Neural progenitor cell (in vitro differentiated cells): Measurements from ENCODE around the gene GALNT2. TPM values are rescaled to one million over a fixed set of nuclear protein-coding genes. Genes with fewer than 3 reads are reported as not detected.

Experiments
- DNase-seq: peaks from one replicate; pipeline ENCODE4 v3.0.0-alpha.2; 2016; ENCODE audit warnings: low spot score
- H2AFZ ChIP-seq: fragments of 200-600 bp; sonication (generic); replicated peaks from 2 replicates; pipeline ENCODE4 v1.6.1; 2016; ENCODE audit warnings: antibody characterized with exemption
- H3F3A ChIP-seq: fragments of 200-600 bp; sonication (generic); 2 replicates; pipeline ENCODE4 v1.6.1; 2016; ENCODE audit warnings: antibody characterized with exemption, low read depth
- H3K27ac ChIP-seq: fragments of 200-600 bp; sonication (generic); 2 replicates; pipeline ENCODE4 v1.5.1; 2016; ENCODE audit warnings: mild to moderate bottlenecking
- H3K27me3 ChIP-seq: fragments of 200-600 bp; sonication (generic); 2 replicates; pipeline ENCODE4 v1.6.1; 2016; ENCODE audit warnings: mild to moderate bottlenecking, moderate library complexity
- H3K36me3 ChIP-seq: fragments of 200-600 bp; sonication (generic); 2 replicates; pipeline ENCODE4 v1.5.1; 2016
- H3K4me1 ChIP-seq: fragments of 200-600 bp; sonication (generic); 2 replicates; pipeline ENCODE4 v1.6.1; 2016; ENCODE audit warnings: mixed run types
- H3K4me2 ChIP-seq: fragments of 200-600 bp; sonication (generic); 2 replicates; pipeline ENCODE4 v1.6.1; 2016
- H3K4me3 ChIP-seq: fragments of 200-600 bp; sonication (generic); 2 replicates; pipeline ENCODE4 v1.5.1; 2016
- H3K79me2 ChIP-seq: fragments of 200-600 bp; sonication (generic); 2 replicates; pipeline ENCODE4 v1.6.1; 2016; ENCODE audit warnings: low read depth
- H3K9ac ChIP-seq: fragments of 200-600 bp; sonication (generic); 2 replicates; pipeline ENCODE4 v1.6.1; 2016
- H3K9me3 ChIP-seq: fragments of 200-600 bp; sonication (generic); 2 replicates; pipeline ENCODE4 v1.5.1; 2016; ENCODE audit warnings: low read depth
- H4K20me1 ChIP-seq: fragments of 200-600 bp; sonication (generic); 2 replicates; pipeline ENCODE4 v1.6.1; 2016; ENCODE audit warnings: low read depth
- H3K27ac Mint-ChIP-seq: 3 replicates; pipeline ENCODE4 v1.8.0; 2021; ENCODE audit warnings: mixed read lengths
- H3K27me3 Mint-ChIP-seq: 2 replicates; pipeline ENCODE4 v1.8.0; 2022; ENCODE audit warnings: low read depth, mild to moderate bottlenecking, inconsistent platforms, moderate library complexity, mixed read lengths; ENCODE audit not compliant: insufficient read depth
- H3K36me3 Mint-ChIP-seq: 3 replicates; pipeline ENCODE4 v1.8.0; 2021; ENCODE audit warnings: mixed read lengths
- H3K4me1 Mint-ChIP-seq: 3 replicates; pipeline ENCODE4 v1.8.0; 2021; ENCODE audit warnings: mixed read lengths
- H3K4me3 Mint-ChIP-seq: 3 replicates; pipeline ENCODE4 v1.8.0; 2021; ENCODE audit warnings: mild to moderate bottlenecking, moderate library complexity, mixed read lengths
- H3K9me3 Mint-ChIP-seq: 3 replicates; pipeline ENCODE4 v1.8.0; 2020; ENCODE audit warnings: mixed read lengths
- CTCF ChIP-seq: fragments of 200-600 bp; sonication (generic); IDR thresholded peaks from 2 replicates; pipeline ENCODE4 v1.5.1; 2017; ENCODE audit warnings: antibody characterized with exemption, mild to moderate bottlenecking
- EZH2 ChIP-seq: fragments of 200-600 bp; sonication (generic); IDR thresholded peaks from 2 replicates; pipeline ENCODE4 v1.6.1; 2017; ENCODE audit warnings: antibody characterized with exemption, mild to moderate bottlenecking, moderate library complexity
- EZH2phosphoT487 ChIP-seq: fragments of 200-600 bp; sonication (generic); IDR thresholded peaks from 2 replicates; pipeline ENCODE4 v1.6.1; 2017; ENCODE audit warnings: antibody characterized with exemption
- total RNA-seq: library from RNA; depleted of rRNA; stranded (reverse); fragments of >200 nt; gene quantifications from 2 replicates; pipeline ENCODE4 v1.2.3, GENCODE V29; 2015; ENCODE audit warnings: low replicate concordance

GALNT2 gene
- total RNA-seq, 1 donor from 2014 or later = 37.6 TPM

- Histone ChIP-seq H4K20me1 (no peaks in the 10 kb centered on the region), H3K36me3 (no peaks in the 10 kb centered on the region), H3K4me1 (no peaks in the 10 kb centered on the region), H3K79me2 (no peaks in the 10 kb centered on the region), H3F3A (no peaks in the 10 kb centered on the region), H2AFZ (no peak overlapping the region), H3K27ac (no peak overlapping the region), H3K4me2 (no peak overlapping the region), H3K9me3 (no peaks in the 10 kb centered on the region), H3K27me3 (no peaks in the 10 kb centered on the region), H3K9ac (no peak overlapping the region), H3K4me3 (no peak overlapping the region)
- Mint-ChIP-seq H3K4me1 (peaks cover 3% of the 10 kb centered on the region), H3K4me3 (no peak overlapping the region), H3K9me3 (peaks cover 2% of the 10 kb centered on the region), H3K36me3 (peaks cover 35% of the 10 kb centered on the region), H3K27me3 (no peaks in the 10 kb centered on the region), H3K27ac (no peak overlapping the region)
- DNase-seq = no peak
- no peak for TF ChIP-seq EZH2
- TF ChIP-seq EZH2phosphoT487 = no peak
- no peak for TF ChIP-seq CTCF
Measured at GRCh38 chr1:230259621-230260020, 192.6 kb downstream of the GALNT2 start.

GRCh38 chr1:230260831-230261230 lies 193.8 kb downstream of the GALNT2 start:
- Mint-ChIP-seq H3K27me3 (no peaks in the 10 kb centered on the region), H3K9me3 (peaks cover 2% of the 10 kb centered on the region), H3K4me1 (peaks cover 3% of the 10 kb centered on the region), H3K27ac (no peak overlapping the region), H3K36me3 (peaks cover 26% of the 10 kb centered on the region), H3K4me3 (no peak overlapping the region)
- TF ChIP-seq CTCF (no peak), EZH2 (no peak), EZH2phosphoT487 (no peak)
- no peaks in the 10 kb centered on the region for H3K79me2 ChIP-seq
- no peak overlapping the region for H3K4me3 ChIP-seq
- H3K4me1 ChIP-seq = no peaks in the 10 kb centered on the region
- H3K27ac ChIP-seq = no peak overlapping the region
- H4K20me1 ChIP-seq = no peaks in the 10 kb centered on the region
- no peaks in the 10 kb centered on the region for H3K27me3 ChIP-seq
- no peak overlapping the region for H3K4me2 ChIP-seq
- H3K36me3 ChIP-seq = no peaks in the 10 kb centered on the region
- no peak for DNase-seq
- no peak overlapping the region for H2AFZ ChIP-seq
- H3F3A ChIP-seq = no peaks in the 10 kb centered on the region
- no peak overlapping the region for H3K9ac ChIP-seq
- no peaks in the 10 kb centered on the region for H3K9me3 ChIP-seq

- Histone ChIP-seq H3K4me2 (no peak overlapping the region), H3K9ac (no peak overlapping the region), H3F3A (no peaks in the 10 kb centered on the region), H3K9me3 (no peaks in the 10 kb centered on the region), H4K20me1 (no peaks in the 10 kb centered on the region), H3K4me1 (no peaks in the 10 kb centered on the region), H3K36me3 (no peaks in the 10 kb centered on the region), H3K79me2 (no peaks in the 10 kb centered on the region), H2AFZ (no peak overlapping the region), H3K4me3 (no peak overlapping the region), H3K27me3 (no peaks in the 10 kb centered on the region), H3K27ac (no peak overlapping the region)
- DNase-seq = no peak
- Mint-ChIP-seq H3K4me3 (no peak overlapping the region), H3K36me3 (peaks cover 17% of the 10 kb centered on the region), H3K27me3 (no peaks in the 10 kb centered on the region), H3K27ac (no peak overlapping the region), H3K4me1 (peaks cover 3% of the 10 kb centered on the region), H3K9me3 (peaks cover 2% of the 10 kb centered on the region)
- TF ChIP-seq EZH2phosphoT487 (no peak), CTCF (no peak), EZH2 (no peak)
Measured at GRCh38 chr1:230261928-230262650, 195.1 kb downstream of the GALNT2 start.
